GM23338 (cell line): ENCODE measurements around the gene DENND4B.

Experiments used
- CREB1 ChIP-seq: fragments of 250-450 bp; sonication (Bioruptor Pico); IDR thresholded peaks from 2 replicates; pipeline ENCODE4 v1.5.0; 2020; ENCODE audit warnings: low read depth, mild to moderate bottlenecking, moderate library complexity
- CTCF ChIP-seq, 2 experiments: fragments of 200-600 bp in 1 of 2; sonication (generic) in 1 of 2; conservative IDR thresholded peaks; 2 replicates each; pipeline versions ENCODE4 v1.5.1 to v1.6.1; 2016 to 2017; ENCODE audit warnings: antibody characterized with exemption in 2 of 2, low read depth in 2 of 2, mild to moderate bottlenecking in 2 of 2, moderate library complexity in 1 of 2
- EZH2 ChIP-seq: fragments of 200-600 bp; sonication (generic); IDR thresholded peaks from one replicate; pipeline ENCODE4 v1.8.0; 2017; ENCODE audit warnings: antibody characterized with exemption, mild to moderate bottlenecking, low read depth; ENCODE audit not compliant: unreplicated experiment
- EZH2phosphoT487 ChIP-seq: fragments of 200-600 bp; sonication (generic); IDR thresholded peaks from one replicate; pipeline ENCODE4 v1.8.1; 2018; ENCODE audit warnings: antibody characterized with exemption; ENCODE audit not compliant: unreplicated experiment
- POLR2AphosphoS5 ChIP-seq: IDR thresholded peaks from 2 replicates; pipeline ENCODE4 v1.6.1; 2016; ENCODE audit warnings: antibody characterized with exemption, low read depth
- REST ChIP-seq: IDR thresholded peaks from one replicate; pipeline ENCODE4 v1.6.1; 2018; ENCODE audit warnings: antibody characterized with exemption; ENCODE audit not compliant: unreplicated experiment
- STAT1 ChIP-seq: IDR thresholded peaks from one replicate; pipeline ENCODE4 v1.6.1; 2016; ENCODE audit warnings: antibody characterized with exemption; ENCODE audit not compliant: unreplicated experiment
- ZNF331 ChIP-seq: fragments of 250-450 bp; sonication (Bioruptor Pico); IDR thresholded peaks from 2 replicates; pipeline ENCODE4 v1.5.0; 2020; ENCODE audit warnings: low read depth, mild to moderate bottlenecking, moderate library complexity

GRCh38 chr1:153941826-153942725, 4.4 kb downstream of the DENND4B start:
- TF ChIP-seq CTCF (conservative IDR thresholded peaks at IDR 0.05; ENCODE audit: low read depth in 2 of 2), result no peak
- TF ChIP-seq STAT1, result no peak
- no peak for TF ChIP-seq EZH2
- TF ChIP-seq POLR2AphosphoS5, result no peak
- no peak for TF ChIP-seq EZH2phosphoT487
- no peak for TF ChIP-seq ZNF331
- TF ChIP-seq REST, result no peak
- no peak for TF ChIP-seq CREB1 (CRISPR knock-in tag)
